Measurements from ENCODE around the gene TBC1D13. TPM values are rescaled to one million over a fixed set of nuclear protein-coding genes. Genes with fewer than 3 reads are reported as not detected.

Gene TBC1D13
- total and polyA plus RNA-seq, 2 experiments from 2014 or later, result 8.3 to 19.4 TPM

DNA sequence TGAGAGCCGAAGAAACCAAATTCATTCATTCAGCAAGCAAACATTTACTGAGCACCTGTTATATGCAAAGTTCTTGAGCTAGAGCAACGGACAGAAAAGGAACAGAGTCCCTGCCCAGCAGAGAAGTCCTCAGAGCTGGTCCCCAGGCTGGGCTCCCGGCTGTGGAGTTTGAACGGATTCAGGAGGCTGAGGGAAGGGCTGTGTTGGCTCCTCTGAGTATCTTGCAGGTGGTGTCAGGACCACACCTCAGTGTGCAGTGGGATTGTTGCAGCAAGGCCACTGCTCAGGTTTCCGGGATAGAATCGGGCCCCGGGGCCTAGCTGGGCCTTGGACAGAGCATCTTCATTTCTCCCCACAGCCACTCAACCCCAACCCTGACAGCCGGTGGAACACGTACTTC is 5.1 kb downstream of the TBC1D13 start:
- Mint-ChIP-seq H3K27me3 (ENCODE audit: insufficient read depth, low read depth, poor library complexity) (peaks cover 5% of the 10 kb centered on the region), H3K4me3 (no peak overlapping the region), H3K9me3 (no peaks in the 10 kb centered on the region), H3K27ac (no peak overlapping the region), H3K4me1 (peaks cover 3% of the 10 kb centered on the region; the same call in 2 of the 3 replicates), H3K36me3 (ENCODE audit: low read depth) (peaks cover 23% of the 10 kb centered on the region)
- Histone ChIP-seq H3K79me2 (replicated peaks; ENCODE audit: insufficient read depth) (peaks cover 15% of the 10 kb centered on the region), H3F3A (replicated peaks; ENCODE audit: low read depth) (peaks cover 8% of the 10 kb centered on the region), H2AFZ (no peak overlapping the region), H3K27me3 (ENCODE audit: insufficient read depth) (no peaks in the 10 kb centered on the region), H3K36me3 (ENCODE audit: insufficient read depth) (no peaks in the 10 kb centered on the region; the same call in 1 of the 2 replicates), H3K4me3 (no peak overlapping the region), H4K20me1 (replicated peaks; ENCODE audit: insufficient read depth) (no peaks in the 10 kb centered on the region), H3K4me1 (ENCODE audit: insufficient read depth) (peaks cover 7% of the 10 kb centered on the region), H3K9me2 (ENCODE audit: insufficient read depth) (no peaks in the 10 kb centered on the region), H3K4me2 (no peak overlapping the region), H3K27ac (ENCODE audit: low read depth) (no peak overlapping the region)
- TF ChIP-seq, protein P1, sequence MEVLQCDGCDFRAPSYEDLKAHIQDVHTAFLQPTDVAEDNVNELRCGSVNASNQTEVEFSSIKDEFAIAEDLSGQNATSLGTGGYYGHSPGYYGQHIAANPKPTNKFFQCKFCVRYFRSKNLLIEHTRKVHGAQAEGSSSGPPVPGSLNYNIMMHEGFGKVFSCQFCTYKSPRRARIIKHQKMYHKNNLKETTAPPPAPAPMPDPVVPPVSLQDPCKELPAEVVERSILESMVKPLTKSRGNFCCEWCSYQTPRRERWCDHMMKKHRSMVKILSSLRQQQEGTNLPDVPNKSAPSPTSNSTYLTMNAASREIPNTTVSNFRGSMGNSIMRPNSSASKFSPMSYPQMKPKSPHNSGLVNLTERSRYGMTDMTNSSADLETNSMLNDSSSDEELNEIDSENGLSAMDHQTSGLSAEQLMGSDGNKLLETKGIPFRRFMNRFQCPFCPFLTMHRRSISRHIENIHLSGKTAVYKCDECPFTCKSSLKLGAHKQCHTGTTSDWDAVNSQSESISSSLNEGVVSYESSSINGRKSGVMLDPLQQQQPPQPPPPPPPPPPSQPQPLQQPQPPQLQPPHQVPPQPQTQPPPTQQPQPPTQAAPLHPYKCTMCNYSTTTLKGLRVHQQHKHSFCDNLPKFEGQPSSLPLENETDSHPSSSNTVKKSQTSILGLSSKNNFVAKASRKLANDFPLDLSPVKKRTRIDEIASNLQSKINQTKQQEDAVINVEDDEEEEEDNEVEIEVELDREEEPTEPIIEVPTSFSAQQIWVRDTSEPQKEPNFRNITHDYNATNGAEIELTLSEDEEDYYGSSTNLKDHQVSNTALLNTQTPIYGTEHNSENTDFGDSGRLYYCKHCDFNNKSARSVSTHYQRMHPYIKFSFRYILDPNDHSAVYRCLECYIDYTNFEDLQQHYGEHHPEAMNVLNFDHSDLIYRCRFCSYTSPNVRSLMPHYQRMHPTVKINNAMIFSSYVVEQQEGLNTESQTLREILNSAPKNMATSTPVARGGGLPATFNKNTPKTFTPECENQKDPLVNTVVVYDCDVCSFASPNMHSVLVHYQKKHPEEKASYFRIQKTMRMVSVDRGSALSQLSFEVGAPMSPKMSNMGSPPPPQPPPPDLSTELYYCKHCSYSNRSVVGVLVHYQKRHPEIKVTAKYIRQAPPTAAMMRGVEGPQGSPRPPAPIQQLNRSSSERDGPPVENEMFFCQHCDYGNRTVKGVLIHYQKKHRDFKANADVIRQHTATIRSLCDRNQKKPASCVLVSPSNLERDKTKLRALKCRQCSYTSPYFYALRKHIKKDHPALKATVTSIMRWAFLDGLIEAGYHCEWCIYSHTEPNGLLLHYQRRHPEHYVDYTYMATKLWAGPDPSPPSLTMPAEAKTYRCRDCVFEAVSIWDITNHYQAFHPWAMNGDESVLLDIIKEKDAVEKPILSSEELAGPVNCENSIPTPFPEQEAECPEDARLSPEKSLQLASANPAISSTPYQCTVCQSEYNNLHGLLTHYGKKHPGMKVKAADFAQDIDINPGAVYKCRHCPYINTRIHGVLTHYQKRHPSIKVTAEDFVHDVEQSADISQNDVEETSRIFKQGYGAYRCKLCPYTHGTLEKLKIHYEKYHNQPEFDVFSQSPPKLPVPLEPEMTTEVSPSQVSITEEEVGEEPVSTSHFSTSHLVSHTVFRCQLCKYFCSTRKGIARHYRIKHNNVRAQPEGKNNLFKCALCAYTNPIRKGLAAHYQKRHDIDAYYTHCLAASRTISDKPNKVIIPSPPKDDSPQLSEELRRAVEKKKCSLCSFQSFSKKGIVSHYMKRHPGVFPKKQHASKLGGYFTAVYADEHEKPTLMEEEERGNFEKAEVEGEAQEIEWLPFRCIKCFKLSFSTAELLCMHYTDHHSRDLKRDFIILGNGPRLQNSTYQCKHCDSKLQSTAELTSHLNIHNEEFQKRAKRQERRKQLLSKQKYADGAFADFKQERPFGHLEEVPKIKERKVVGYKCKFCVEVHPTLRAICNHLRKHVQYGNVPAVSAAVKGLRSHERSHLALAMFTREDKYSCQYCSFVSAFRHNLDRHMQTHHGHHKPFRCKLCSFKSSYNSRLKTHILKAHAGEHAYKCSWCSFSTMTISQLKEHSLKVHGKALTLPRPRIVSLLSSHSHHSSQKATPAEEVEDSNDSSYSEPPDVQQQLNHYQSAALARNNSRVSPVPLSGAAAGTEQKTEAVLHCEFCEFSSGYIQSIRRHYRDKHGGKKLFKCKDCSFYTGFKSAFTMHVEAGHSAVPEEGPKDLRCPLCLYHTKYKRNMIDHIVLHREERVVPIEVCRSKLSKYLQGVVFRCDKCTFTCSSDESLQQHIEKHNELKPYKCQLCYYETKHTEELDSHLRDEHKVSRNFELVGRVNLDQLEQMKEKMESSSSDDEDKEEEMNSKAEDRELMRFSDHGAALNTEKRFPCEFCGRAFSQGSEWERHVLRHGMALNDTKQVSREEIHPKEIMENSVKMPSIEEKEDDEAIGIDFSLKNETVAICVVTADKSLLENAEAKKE (CRISPR knock-in tag; IDR thresholded peaks at IDR 0.05), result no peak
- TF ChIP-seq, protein P2, sequence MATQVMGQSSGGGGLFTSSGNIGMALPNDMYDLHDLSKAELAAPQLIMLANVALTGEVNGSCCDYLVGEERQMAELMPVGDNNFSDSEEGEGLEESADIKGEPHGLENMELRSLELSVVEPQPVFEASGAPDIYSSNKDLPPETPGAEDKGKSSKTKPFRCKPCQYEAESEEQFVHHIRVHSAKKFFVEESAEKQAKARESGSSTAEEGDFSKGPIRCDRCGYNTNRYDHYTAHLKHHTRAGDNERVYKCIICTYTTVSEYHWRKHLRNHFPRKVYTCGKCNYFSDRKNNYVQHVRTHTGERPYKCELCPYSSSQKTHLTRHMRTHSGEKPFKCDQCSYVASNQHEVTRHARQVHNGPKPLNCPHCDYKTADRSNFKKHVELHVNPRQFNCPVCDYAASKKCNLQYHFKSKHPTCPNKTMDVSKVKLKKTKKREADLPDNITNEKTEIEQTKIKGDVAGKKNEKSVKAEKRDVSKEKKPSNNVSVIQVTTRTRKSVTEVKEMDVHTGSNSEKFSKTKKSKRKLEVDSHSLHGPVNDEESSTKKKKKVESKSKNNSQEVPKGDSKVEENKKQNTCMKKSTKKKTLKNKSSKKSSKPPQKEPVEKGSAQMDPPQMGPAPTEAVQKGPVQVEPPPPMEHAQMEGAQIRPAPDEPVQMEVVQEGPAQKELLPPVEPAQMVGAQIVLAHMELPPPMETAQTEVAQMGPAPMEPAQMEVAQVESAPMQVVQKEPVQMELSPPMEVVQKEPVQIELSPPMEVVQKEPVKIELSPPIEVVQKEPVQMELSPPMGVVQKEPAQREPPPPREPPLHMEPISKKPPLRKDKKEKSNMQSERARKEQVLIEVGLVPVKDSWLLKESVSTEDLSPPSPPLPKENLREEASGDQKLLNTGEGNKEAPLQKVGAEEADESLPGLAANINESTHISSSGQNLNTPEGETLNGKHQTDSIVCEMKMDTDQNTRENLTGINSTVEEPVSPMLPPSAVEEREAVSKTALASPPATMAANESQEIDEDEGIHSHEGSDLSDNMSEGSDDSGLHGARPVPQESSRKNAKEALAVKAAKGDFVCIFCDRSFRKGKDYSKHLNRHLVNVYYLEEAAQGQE (IDR thresholded peaks at IDR 0.05; ENCODE audit: unreplicated experiment), result no peak
- TF ChIP-seq, protein P3, sequence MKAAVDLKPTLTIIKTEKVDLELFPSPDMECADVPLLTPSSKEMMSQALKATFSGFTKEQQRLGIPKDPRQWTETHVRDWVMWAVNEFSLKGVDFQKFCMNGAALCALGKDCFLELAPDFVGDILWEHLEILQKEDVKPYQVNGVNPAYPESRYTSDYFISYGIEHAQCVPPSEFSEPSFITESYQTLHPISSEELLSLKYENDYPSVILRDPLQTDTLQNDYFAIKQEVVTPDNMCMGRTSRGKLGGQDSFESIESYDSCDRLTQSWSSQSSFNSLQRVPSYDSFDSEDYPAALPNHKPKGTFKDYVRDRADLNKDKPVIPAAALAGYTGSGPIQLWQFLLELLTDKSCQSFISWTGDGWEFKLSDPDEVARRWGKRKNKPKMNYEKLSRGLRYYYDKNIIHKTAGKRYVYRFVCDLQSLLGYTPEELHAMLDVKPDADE (IDR thresholded peaks at IDR 0.05), result no peak
- TF ChIP-seq JUNB (IDR thresholded peaks at IDR 0.05; ENCODE audit: unreplicated experiment) (no peak), ZNF114 (CRISPR knock-in tag; IDR thresholded peaks at IDR 0.05) (no peak), POLR2AphosphoS5 (IDR thresholded peaks at IDR 0.05; ENCODE audit: low read depth) (no peak), EZH2phosphoT487 (IDR thresholded peaks at IDR 0.05; ENCODE audit: unreplicated experiment) (no peak), CREB1 (CRISPR knock-in tag; IDR thresholded peaks at IDR 0.05; ENCODE audit: low read depth) (no peak), ZNF331 (CRISPR knock-in tag; IDR thresholded peaks at IDR 0.05; ENCODE audit: low read depth) (no peak)
- TF ChIP-seq, protein P4, sequence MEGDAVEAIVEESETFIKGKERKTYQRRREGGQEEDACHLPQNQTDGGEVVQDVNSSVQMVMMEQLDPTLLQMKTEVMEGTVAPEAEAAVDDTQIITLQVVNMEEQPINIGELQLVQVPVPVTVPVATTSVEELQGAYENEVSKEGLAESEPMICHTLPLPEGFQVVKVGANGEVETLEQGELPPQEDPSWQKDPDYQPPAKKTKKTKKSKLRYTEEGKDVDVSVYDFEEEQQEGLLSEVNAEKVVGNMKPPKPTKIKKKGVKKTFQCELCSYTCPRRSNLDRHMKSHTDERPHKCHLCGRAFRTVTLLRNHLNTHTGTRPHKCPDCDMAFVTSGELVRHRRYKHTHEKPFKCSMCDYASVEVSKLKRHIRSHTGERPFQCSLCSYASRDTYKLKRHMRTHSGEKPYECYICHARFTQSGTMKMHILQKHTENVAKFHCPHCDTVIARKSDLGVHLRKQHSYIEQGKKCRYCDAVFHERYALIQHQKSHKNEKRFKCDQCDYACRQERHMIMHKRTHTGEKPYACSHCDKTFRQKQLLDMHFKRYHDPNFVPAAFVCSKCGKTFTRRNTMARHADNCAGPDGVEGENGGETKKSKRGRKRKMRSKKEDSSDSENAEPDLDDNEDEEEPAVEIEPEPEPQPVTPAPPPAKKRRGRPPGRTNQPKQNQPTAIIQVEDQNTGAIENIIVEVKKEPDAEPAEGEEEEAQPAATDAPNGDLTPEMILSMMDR (conservative IDR thresholded peaks at IDR 0.05; ENCODE audit: low read depth in 2 of 2), result no peak
- DNase-seq (ENCODE audit: low spot score) (no peak), ATAC-seq (no peak)
